Measurements from ENCODE around the gene EPHA8. TPM values are rescaled to one million over a fixed set of nuclear protein-coding genes. Genes with fewer than 3 reads are reported as not detected.

Gene EPHA8
- total and polyA plus RNA-seq, 9 of the 15 experiments (the other 6 are each of a cell fraction or from before 2014, with no cell fraction given): not detected

- 0 out of 4 replicates have a peak overlapping the region, but pooled peaks of 1 of the 2 experiments have one; percentile 21 for H3K9ac ChIP-seq (ENCODE audit: insufficient read depth in 1 of 2, low read depth in 2 of 2, low read length in 2 of 2)
- BruUV-seq (replicated peaks): no TSS peak
- no peak for TF ChIP-seq CXXC5 (CRISPR knock-in tag; IDR thresholded peaks at IDR 0.05)
- no peak for TF ChIP-seq NONO (IDR thresholded peaks at IDR 0.05; ENCODE audit: low read depth in 2 of 2, low read length in 1 of 2)
- no peak for TF ChIP-seq ZBTB2 (IDR thresholded peaks at IDR 0.05)
- no peak for TF ChIP-seq SRSF3 (IDR thresholded peaks at IDR 0.05; ENCODE audit: insufficient read depth, low read length)
- no peak for TF ChIP-seq SOX6 (IDR thresholded peaks at IDR 0.05)
- no peak for TF ChIP-seq HMG20A (CRISPR knock-in tag; conservative IDR thresholded peaks at IDR 0.05)
- no peak for TF ChIP-seq GMEB1 (CRISPR knock-in tag; IDR thresholded peaks at IDR 0.05)
- TF ChIP-seq TARDBP (IDR thresholded peaks at IDR 0.05): no peak
- TF ChIP-seq ZNF134 (CRISPR knock-in tag; conservative IDR thresholded peaks at IDR 0.05): no peak
- no peak for TF ChIP-seq ZBTB17 (CRISPR knock-in tag; IDR thresholded peaks at IDR 0.05)
- no peak for TF ChIP-seq HBP1 (CRISPR knock-in tag; IDR thresholded peaks at IDR 0.05)
- WGBS (ENCODE audit: insufficient coverage, low coverage, missing lambda C conversion rate): 34% methylated on average over 6 of the region's 6 CpGs
- H3K4me1 ChIP-seq (replicated peaks in 1 of 2; ENCODE audit: control insufficient read depth in 2 of 2, insufficient read depth in 2 of 2, low read length in 2 of 2): peaks cover 7 to 11% of the 10 kb centered on the region in 2 experiments; a peak in 2 of 5 replicates
- peaks cover 0 to 29% of the 10 kb centered on the region in 2 experiments; a peak in 2 of 5 replicates for H3K27me3 ChIP-seq (ENCODE audit: control insufficient read depth in 2 of 2, insufficient read depth in 2 of 2, low read length in 2 of 2)
- ChIA-PET CTCF (ENCODE audit: low intra/inter-chr PET ratio) (no interaction called here), POLR2A (interaction anchor here (0.6 kb wide), 1 partner anchor 128 kb away, joined by 3 read pairs; no protein-coding TSS in a partner anchor)
- no peak for FAIRE-seq
- intact Hi-C loops (cut with micrococcal nuclease): loop anchor here (10.0 kb wide), 1 partner anchor 111 kb away; no protein-coding TSS in a partner anchor
- ATAC-seq: no peak
- in situ Hi-C loops (cut with MboI): no loop called here
- DNase-seq (ENCODE audit: extremely low read depth in 1 of 4, low spot score in 3 of 4): no peak
- no peaks in the 10 kb centered on the region for H3K9me3 ChIP-seq (replicated peaks; ENCODE audit: control insufficient read depth, insufficient read depth, low read depth, low read length)
- H3K4me2 ChIP-seq (ENCODE audit: insufficient read depth, low read length): no peak overlapping the region
- H3K27ac ChIP-seq (ENCODE audit: extremely low read depth, low read depth, low read length): no peak overlapping the region
- no peak overlapping the region for H3K4me3 ChIP-seq
- H3K9me1 ChIP-seq (ENCODE audit: control insufficient read depth, insufficient read depth, low read length): no peaks in the 10 kb centered on the region
- H3K79me2 ChIP-seq (ENCODE audit: control insufficient read depth, insufficient read depth, low read length): no peaks in the 10 kb centered on the region
- H2AFZ ChIP-seq (ENCODE audit: low read depth, low read length): no peak overlapping the region
- H4K20me1 ChIP-seq (replicated peaks; ENCODE audit: control insufficient read depth, insufficient read depth, low read length): 0 out of 2 replicates have a peak, but pooled peaks cover 5% of the 10 kb centered on the region
- no peaks in the 10 kb centered on the region for H3K36me3 ChIP-seq (ENCODE audit: control insufficient read depth, insufficient read depth, low read length)
Measured at GRCh38 chr1:22535399-22535798, 27.9 kb upstream of the EPHA8 start.

Data from K562 (cell line).